Spleen (tissue), 11 donors: ENCODE measurements around the gene B3GNT9. TPM values are rescaled to one million over a fixed set of nuclear protein-coding genes. Genes with fewer than 3 reads are reported as not detected.

Source experiments
- DNase-seq: peaks from one replicate; pipeline ENCODE4 v3.0.0-alpha.2; 2020
- H3K27ac ChIP-seq, 8 donors: fragments of 200-600 bp; sonication (generic) in 7 of 8; 1 replicate in 4 of 8; 2 replicates in 4 of 8; pipeline versions ENCODE4 v1.5.0 to v1.8.0; 2016 to 2021; ENCODE audit warnings: inconsistent platforms in 4 of 8, mild to moderate bottlenecking in 4 of 8, moderate library complexity in 1 of 8
- H3K27me3 ChIP-seq, 7 donors: fragments of 200-600 bp; sonication (generic) in 6 of 7; replicated peaks in 1 of 7; 1 replicate in 4 of 7; 2 replicates in 3 of 7; pipeline versions ENCODE4 v1.5.0 to v1.8.0; 2016 to 2021; ENCODE audit warnings: inconsistent platforms in 3 of 7, mild to moderate bottlenecking in 1 of 7
- H3K36me3 ChIP-seq, 6 donors: fragments of 200-600 bp; sonication (generic) in 5 of 6; 1 replicate in 4 of 6; 2 replicates in 2 of 6; pipeline versions ENCODE4 v1.5.0 to v1.8.0; 2016 to 2021; ENCODE audit warnings: inconsistent platforms in 2 of 6
- H3K4me1 ChIP-seq, 6 donors: fragments of 200-600 bp; sonication (generic) in 5 of 6; 1 replicate in 3 of 6; 2 replicates in 3 of 6; pipeline versions ENCODE4 v1.5.0 to v1.8.0; 2016 to 2021; ENCODE audit warnings: inconsistent platforms in 3 of 6
- H3K4me3 ChIP-seq, 8 donors: fragments of 200-600 bp; sonication (generic) in 7 of 8; 1 replicate in 4 of 8; 2 replicates in 4 of 8; pipeline versions ENCODE4 v1.5.0 to v1.8.0; 2016 to 2021; ENCODE audit warnings: inconsistent platforms in 4 of 8, mild to moderate bottlenecking in 4 of 8, moderate library complexity in 2 of 8
- H3K9me3 ChIP-seq, 8 donors: fragments of 200-600 bp; sonication (generic) in 7 of 8; 1 replicate in 4 of 8; 2 replicates in 4 of 8; pipeline versions ENCODE4 v1.5.0 to v1.8.0; 2016 to 2021; ENCODE audit warnings: inconsistent platforms in 4 of 8
- POLR2A ChIP-seq, 3 donors: fragments of 450-650 bp; IDR thresholded peaks; one replicate each; pipeline ENCODE4 v1.5.1; 2017; ENCODE audit warnings: antibody characterized with exemption in 3 of 3, mild to moderate bottlenecking in 1 of 3
- POLR2AphosphoS5 ChIP-seq, 3 donors: sonication (generic); formaldehyde crosslinking; IDR thresholded peaks; one replicate each; pipeline ENCODE4 v1.5.1; 2017; ENCODE audit warnings: antibody characterized with exemption in 3 of 3
- WGBS, 5 donors: extraction: QIAGEN DNeasy Blood & Tissue Kit in 3 of 5; methylation state at CpG; one replicate each; pipeline versions ENCODE4 v1.1.5 to v1.1.7; 2013 to 2018; 5-methylcytosine and 5-hydroxymethylcytosine counted together
- intact Hi-C: fragments of 100-400 bp; cut with DNase I; formaldehyde crosslinking; loops from one replicate; pipeline ENCODE4 v1.15.0; 2023; ENCODE audit warnings: low total_unique reads
- polyA plus RNA-seq, 3 donors: library from polyadenylated mRNA; stranded (reverse); fragments of 200-250 nt; gene quantifications; one replicate each; pipeline ENCODE4 v1.2.1, GENCODE V29; 2013
- total RNA-seq, 7 donors: library from RNA; depleted of rRNA in 3 of 7; stranded (reverse); fragments of >200 nt in 3 of 7; fragmentation: NEBNext Ultra II Directional in 4 of 7; extraction: Animal tissue kit (Norgen Biotek cat#: 25700) in 4 of 7; gene quantifications; one replicate each; pipeline versions ENCODE4 v1.1.0 to v1.2.1, GENCODE V29; 2016 to 2021
- TF ChIP-seq, protein P1 (sequence below), 11 experiments: fragments of 200-600 bp in 7 of 11; fragments of 450-650 bp in 4 of 11; sonication (generic) in 4 of 11; IDR thresholded peaks in 8 of 11; conservative IDR thresholded peaks in 3 of 11; 1 replicate in 7 of 11; 2 replicates in 4 of 11; pipeline versions ENCODE4 v1.4.0 to v1.8.0; 2016 to 2021; ENCODE audit warnings: antibody characterized with exemption in 11 of 11, inconsistent platforms in 4 of 11, mild to moderate bottlenecking in 1 of 11
- donor health status: healthy with polysubstance abuse.
- donor health status: DM: no; HTN: no; CAD: no; lungs with moderate emphysema.
- donor health status: DM: no; HTN: no; CAD: no.
- donor health status: Bipolar disorder and iron deficiency.
- donor health status: healthy.
- donor health status: DM: no; HTN: no; CAD: no.
- donor health status: DM: yes; HTN: yes; CAD: no.

B3GNT9 gene
- total and polyA plus RNA-seq, 10 donors: 2.0 to 15.3 (median 7.6) TPM

DNA sequence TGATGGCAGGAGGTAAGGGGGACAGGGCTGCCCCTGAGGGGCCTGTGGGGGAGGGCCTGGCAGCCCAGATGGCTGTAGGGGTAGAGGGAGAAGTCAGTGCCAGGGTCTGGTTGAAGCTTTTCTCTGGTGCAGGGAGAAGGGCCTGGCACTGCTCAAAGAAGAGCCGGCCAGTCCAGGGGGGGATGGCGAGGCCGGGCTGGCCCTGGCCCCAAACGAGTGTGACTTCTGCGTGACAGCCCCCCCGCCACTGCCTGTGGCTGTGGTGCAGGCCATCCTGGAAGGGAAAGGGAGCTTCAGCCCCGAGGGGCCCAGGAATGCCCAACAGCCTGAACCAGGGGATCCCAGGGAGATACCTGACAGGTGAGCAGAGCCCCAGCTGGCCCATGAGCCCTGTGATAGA lies 16.8 kb upstream of the B3GNT9 start:
- intact Hi-C loops: no loop called here

DNA sequence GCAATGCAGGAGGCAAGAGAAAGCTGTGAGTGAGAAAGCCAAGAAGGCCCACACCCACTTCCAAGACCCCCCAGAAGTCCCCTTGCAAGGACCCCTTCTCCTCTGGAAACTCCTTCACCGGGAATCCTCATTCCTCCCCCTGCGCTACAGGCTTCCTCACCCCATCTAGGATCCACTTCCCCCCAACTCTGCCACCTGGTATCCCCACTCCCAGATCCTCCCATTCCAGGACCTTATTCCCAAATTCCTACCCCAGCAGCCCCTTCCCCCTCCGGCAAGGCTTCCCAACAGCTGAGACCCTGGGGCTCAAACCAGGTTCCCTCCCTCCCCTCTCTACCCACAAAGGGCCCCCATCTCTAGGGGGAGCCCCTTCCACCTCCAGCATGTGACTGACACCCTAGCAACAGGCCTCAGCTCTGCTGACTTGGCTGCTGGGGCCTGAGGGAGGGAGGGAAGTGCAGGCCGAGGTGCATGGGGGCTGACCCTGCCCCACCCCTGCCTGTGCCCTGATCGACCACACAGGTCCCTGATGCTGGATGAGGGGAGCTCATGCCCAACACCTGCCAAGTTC lies 15.9 kb upstream of the B3GNT9 start:
- TF ChIP-seq, protein P1, sequence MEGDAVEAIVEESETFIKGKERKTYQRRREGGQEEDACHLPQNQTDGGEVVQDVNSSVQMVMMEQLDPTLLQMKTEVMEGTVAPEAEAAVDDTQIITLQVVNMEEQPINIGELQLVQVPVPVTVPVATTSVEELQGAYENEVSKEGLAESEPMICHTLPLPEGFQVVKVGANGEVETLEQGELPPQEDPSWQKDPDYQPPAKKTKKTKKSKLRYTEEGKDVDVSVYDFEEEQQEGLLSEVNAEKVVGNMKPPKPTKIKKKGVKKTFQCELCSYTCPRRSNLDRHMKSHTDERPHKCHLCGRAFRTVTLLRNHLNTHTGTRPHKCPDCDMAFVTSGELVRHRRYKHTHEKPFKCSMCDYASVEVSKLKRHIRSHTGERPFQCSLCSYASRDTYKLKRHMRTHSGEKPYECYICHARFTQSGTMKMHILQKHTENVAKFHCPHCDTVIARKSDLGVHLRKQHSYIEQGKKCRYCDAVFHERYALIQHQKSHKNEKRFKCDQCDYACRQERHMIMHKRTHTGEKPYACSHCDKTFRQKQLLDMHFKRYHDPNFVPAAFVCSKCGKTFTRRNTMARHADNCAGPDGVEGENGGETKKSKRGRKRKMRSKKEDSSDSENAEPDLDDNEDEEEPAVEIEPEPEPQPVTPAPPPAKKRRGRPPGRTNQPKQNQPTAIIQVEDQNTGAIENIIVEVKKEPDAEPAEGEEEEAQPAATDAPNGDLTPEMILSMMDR (IDR thresholded peaks at IDR 0.05 in 8 of 11, conservative IDR thresholded peaks at IDR 0.05 in 3 of 11): no peak
- no peak for TF ChIP-seq POLR2A (IDR thresholded peaks at IDR 0.05)
- no peak for TF ChIP-seq POLR2AphosphoS5 (IDR thresholded peaks at IDR 0.05)
- H3K27ac ChIP-seq: no peak overlapping the region
- no peak overlapping the region for H3K4me3 ChIP-seq
- intact Hi-C loops: no loop called here
- no peaks in the 10 kb centered on the region for H3K9me3 ChIP-seq
- DNase-seq: no peak
- peaks cover 44 to 76% (median 65%) of the 10 kb centered on the region in 6 donors for H3K4me1 ChIP-seq
- H3K36me3 ChIP-seq: no peaks in the 10 kb centered on the region
- peaks cover 4 to 100% (median 78%) of the 10 kb centered on the region in 7 donors for H3K27me3 ChIP-seq
- WGBS, 5 donors: 64 to 89% (median 66%) methylated on average over 4 to 5 of the region's 5 CpGs

More for the DNA sequence above, 16.8 kb upstream of the B3GNT9 start:
- Histone ChIP-seq H3K4me1 (peaks cover 39 to 72% (median 58%) of the 10 kb centered on the region in 6 donors), H3K27ac (no peak overlapping the region), H3K36me3 (no peaks in the 10 kb centered on the region), H3K27me3 (peaks cover 4 to 100% (median 73%) of the 10 kb centered on the region in 7 donors), H3K9me3 (no peaks in the 10 kb centered on the region), H3K4me3 (no peak overlapping the region)
- DNase-seq: no peak
- 80 to 95% (median 88%) methylated on average over 3 to 7 of the region's 7 CpGs for WGBS, 5 donors
- TF ChIP-seq POLR2AphosphoS5 (IDR thresholded peaks at IDR 0.05) (no peak), POLR2A (IDR thresholded peaks at IDR 0.05) (no peak)
- TF ChIP-seq, protein P1 (IDR thresholded peaks at IDR 0.05 in 8 of 11, conservative IDR thresholded peaks at IDR 0.05 in 3 of 11): no peak

DNA sequence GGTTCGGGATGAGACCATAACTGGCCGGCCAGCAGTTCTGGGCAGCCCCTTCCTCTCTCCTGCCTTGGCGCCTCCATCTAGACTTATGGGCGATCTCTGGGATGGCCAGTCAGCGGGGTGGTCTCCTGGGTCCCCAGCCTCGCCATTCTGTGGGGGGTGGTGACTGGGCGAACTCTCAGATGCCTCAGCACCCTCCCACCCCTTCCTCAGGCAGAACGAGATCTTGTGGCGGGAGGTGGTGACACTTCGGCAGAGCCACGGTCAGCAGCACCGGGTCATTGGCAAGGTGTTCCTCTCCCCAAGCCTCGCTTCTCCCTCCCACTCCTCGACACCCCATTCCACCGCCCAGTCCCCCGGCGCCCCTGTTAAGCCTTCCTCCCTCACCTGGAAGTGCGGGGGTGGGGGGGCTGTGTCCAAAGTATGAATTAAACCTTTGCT lies 15.3 kb upstream of the B3GNT9 start:
- intact Hi-C loops: no loop called here
- DNase-seq: no peak
- 20 to 28% (median 24%) methylated on average over 11 to 18 of the region's 18 CpGs for WGBS, 5 donors
- Histone ChIP-seq H3K4me1 (peaks cover 49 to 78% (median 68%) of the 10 kb centered on the region in 6 donors), H3K36me3 (no peaks in the 10 kb centered on the region), H3K9me3 (no peaks in the 10 kb centered on the region), H3K27me3 (peaks cover 4 to 100% (median 83%) of the 10 kb centered on the region in 7 donors), H3K27ac (no peak overlapping the region), H3K4me3 (peak overlapping the region in 1 of 8 donors; percentile 67)
- no peak for TF ChIP-seq POLR2AphosphoS5 (IDR thresholded peaks at IDR 0.05)
- TF ChIP-seq, protein P1 (IDR thresholded peaks at IDR 0.05 in 8 of 11, conservative IDR thresholded peaks at IDR 0.05 in 3 of 11): no peak
- TF ChIP-seq POLR2A (IDR thresholded peaks at IDR 0.05): no peak
